Chondrocyte (in vitro differentiated cells): ENCODE measurements around the gene NUBP2. TPM values are rescaled to one million over a fixed set of nuclear protein-coding genes. Genes with fewer than 3 reads are reported as not detected.
A peak's percentile ranks its signal among the peaks of the same experiment; 100 is the strongest.

Experiments used
- DNase-seq: peaks from one replicate; pipeline ENCODE4 v3.0.0; 2021; ENCODE audit warnings: mixed read lengths, low spot score
- H3K27ac Mint-ChIP-seq: one replicate; pipeline ENCODE4 v1.8.0; 2021; ENCODE audit warnings: mild to moderate bottlenecking, moderate library complexity, mixed read lengths; ENCODE audit not compliant: unreplicated experiment
- H3K27me3 Mint-ChIP-seq: 2 replicates; pipeline ENCODE4 v1.8.0; 2021; ENCODE audit warnings: low read depth, mixed read lengths
- H3K36me3 Mint-ChIP-seq: 2 replicates; pipeline ENCODE4 v1.8.0; 2021; ENCODE audit warnings: low read depth, mixed read lengths
- H3K4me1 Mint-ChIP-seq: 2 replicates; pipeline ENCODE4 v1.8.0; 2021; ENCODE audit warnings: low read depth, mild to moderate bottlenecking, mixed read lengths
- H3K4me3 Mint-ChIP-seq: one replicate; pipeline ENCODE4 v1.8.0; 2021; ENCODE audit warnings: mild to moderate bottlenecking, moderate library complexity, mixed read lengths; ENCODE audit not compliant: unreplicated experiment
- H3K9me3 Mint-ChIP-seq: 2 replicates; pipeline ENCODE4 v1.8.0; 2021; ENCODE audit warnings: low read depth, mixed read lengths
- total RNA-seq: library from RNA; stranded (reverse); gene quantifications from 3 replicates; pipeline ENCODE4 v1.2.1, GENCODE V29; 2021
- TF ChIP-seq, protein P1 (sequence below): fragments of 200-600 bp; sonication (generic); IDR thresholded peaks from 2 replicates; pipeline ENCODE4 v1.5.0; 2021; ENCODE audit warnings: antibody characterized with exemption, mild to moderate bottlenecking, moderate library complexity

Gene NUBP2
- total RNA-seq, 1 donor from 2014 or later = 36.5 TPM

- H3K27ac Mint-ChIP-seq = no peak overlapping the region
- no peaks in the 10 kb centered on the region for H3K9me3 Mint-ChIP-seq
- no peaks in the 10 kb centered on the region for H3K4me1 Mint-ChIP-seq
- H3K4me3 Mint-ChIP-seq = no peak overlapping the region
- no peak for DNase-seq
- TF ChIP-seq, protein P1, sequence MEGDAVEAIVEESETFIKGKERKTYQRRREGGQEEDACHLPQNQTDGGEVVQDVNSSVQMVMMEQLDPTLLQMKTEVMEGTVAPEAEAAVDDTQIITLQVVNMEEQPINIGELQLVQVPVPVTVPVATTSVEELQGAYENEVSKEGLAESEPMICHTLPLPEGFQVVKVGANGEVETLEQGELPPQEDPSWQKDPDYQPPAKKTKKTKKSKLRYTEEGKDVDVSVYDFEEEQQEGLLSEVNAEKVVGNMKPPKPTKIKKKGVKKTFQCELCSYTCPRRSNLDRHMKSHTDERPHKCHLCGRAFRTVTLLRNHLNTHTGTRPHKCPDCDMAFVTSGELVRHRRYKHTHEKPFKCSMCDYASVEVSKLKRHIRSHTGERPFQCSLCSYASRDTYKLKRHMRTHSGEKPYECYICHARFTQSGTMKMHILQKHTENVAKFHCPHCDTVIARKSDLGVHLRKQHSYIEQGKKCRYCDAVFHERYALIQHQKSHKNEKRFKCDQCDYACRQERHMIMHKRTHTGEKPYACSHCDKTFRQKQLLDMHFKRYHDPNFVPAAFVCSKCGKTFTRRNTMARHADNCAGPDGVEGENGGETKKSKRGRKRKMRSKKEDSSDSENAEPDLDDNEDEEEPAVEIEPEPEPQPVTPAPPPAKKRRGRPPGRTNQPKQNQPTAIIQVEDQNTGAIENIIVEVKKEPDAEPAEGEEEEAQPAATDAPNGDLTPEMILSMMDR = no peak
- no peaks in the 10 kb centered on the region for H3K27me3 Mint-ChIP-seq
- peaks cover 9% of the 10 kb centered on the region for H3K36me3 Mint-ChIP-seq
Measured at GRCh38 chr16:1762879-1763520, 19.8 kb upstream of the NUBP2 start.

- no peak overlapping the region for H3K4me3 Mint-ChIP-seq
- no peaks in the 10 kb centered on the region for H3K27me3 Mint-ChIP-seq
- no peak for DNase-seq
- H3K4me1 Mint-ChIP-seq = no peaks in the 10 kb centered on the region
- H3K27ac Mint-ChIP-seq = no peak overlapping the region
- TF ChIP-seq, protein P1 = peak; percentile 78
- peaks cover 9% of the 10 kb centered on the region for H3K36me3 Mint-ChIP-seq
- no peaks in the 10 kb centered on the region for H3K9me3 Mint-ChIP-seq
Measured at GRCh38 chr16:1763521-1764511, 18.9 kb upstream of the NUBP2 start.

GRCh38 chr16:1764971-1765370, 17.8 kb upstream of the NUBP2 start:
- H3K9me3 Mint-ChIP-seq = no peaks in the 10 kb centered on the region
- TF ChIP-seq, protein P1 = no peak
- peaks cover 3% of the 10 kb centered on the region for H3K4me1 Mint-ChIP-seq
- no peaks in the 10 kb centered on the region for H3K27me3 Mint-ChIP-seq
- H3K36me3 Mint-ChIP-seq = peaks cover 9% of the 10 kb centered on the region
- no peak overlapping the region for H3K27ac Mint-ChIP-seq
- no peak overlapping the region for H3K4me3 Mint-ChIP-seq
- DNase-seq = no peak

DNA sequence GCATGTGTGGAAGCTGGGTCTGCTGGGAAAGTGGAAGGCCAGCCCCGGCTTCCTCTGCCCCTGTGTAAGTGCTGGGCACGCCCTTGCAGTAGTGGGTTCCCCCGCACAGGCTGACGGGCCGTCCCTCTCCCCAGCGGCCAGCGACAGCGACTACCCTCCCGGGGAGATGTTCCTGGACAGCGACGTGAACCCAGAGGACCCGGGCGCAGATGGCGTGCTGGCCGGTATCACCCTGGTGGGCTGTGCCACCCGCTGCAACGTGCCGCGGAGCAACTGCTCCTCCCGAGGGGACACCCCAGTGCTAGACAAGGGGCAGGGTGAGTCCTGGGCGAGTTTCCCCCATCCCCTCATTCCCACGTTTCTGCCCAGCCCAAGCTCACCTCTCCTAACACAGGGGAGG, 16.9 kb upstream of the NUBP2 start:
- H3K9me3 Mint-ChIP-seq = no peaks in the 10 kb centered on the region
- H3K36me3 Mint-ChIP-seq = peaks cover 6% of the 10 kb centered on the region
- H3K27me3 Mint-ChIP-seq = no peaks in the 10 kb centered on the region

GRCh38 chr16:1766231-1766630, 16.5 kb upstream of the NUBP2 start:
- H3K27me3 Mint-ChIP-seq = no peaks in the 10 kb centered on the region
- no peak for DNase-seq
- TF ChIP-seq, protein P1 = no peak
- H3K4me1 Mint-ChIP-seq = peaks cover 8% of the 10 kb centered on the region
- peaks cover 5% of the 10 kb centered on the region for H3K36me3 Mint-ChIP-seq
- no peak overlapping the region for H3K27ac Mint-ChIP-seq
- H3K9me3 Mint-ChIP-seq = no peaks in the 10 kb centered on the region
- H3K4me3 Mint-ChIP-seq = no peak overlapping the region

More for the DNA sequence above, 16.9 kb upstream of the NUBP2 start:
- DNase-seq = no peak
- TF ChIP-seq, protein P1 = no peak
- Mint-ChIP-seq H3K4me1 (peaks cover 8% of the 10 kb centered on the region), H3K4me3 (no peak overlapping the region), H3K27ac (no peak overlapping the region)
